ENCODE measurements around the gene PRKN.
"Not testable (repeated sequence)": the region's sequence is repeated elsewhere in the genome, so short reads cannot be mapped to it uniquely, and the experiment has no call there.

The PRKN gene

DNA sequence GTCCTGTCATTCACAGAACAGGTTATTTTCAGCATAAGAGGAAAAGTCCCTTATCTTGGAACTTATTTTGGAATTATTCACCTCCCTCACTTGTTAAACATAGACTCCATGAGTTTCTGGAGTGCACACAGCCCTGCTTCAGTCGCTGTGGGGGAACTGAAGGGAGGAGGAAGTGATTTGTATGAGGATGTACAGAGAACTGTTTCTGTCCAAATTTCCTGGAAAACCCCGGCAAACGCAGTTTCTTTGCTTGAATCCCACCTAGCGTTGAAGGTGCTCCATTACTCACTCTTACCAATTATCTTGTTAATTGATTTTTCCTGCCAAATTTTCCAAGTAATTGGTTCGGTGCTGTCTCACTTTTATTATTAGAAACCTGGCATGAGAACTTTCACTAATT is 1375.7 kb downstream of the PRKN start:
- DNase-seq, result no peak

DNA sequence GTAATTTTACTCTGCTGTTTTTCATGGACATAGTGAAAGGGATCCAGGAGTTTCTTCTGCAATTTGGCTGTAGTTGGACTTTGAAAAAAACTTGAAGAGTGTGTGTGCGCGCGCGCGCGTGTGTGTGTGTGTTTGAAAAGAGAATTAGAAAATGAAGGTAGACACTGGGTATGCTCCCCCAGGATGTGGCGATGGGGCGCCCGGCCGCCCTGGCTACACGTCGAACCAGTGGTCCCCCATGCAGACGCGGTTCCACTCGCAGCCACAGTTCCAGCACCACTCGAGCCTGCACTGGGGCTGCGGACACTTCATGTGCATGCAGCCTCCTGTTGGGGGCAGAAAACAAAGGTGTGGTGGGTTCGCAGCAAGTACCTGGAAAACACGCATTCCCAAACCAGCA is 1377.7 kb downstream of the PRKN start:
- DNase-seq, result no peak

DNA sequence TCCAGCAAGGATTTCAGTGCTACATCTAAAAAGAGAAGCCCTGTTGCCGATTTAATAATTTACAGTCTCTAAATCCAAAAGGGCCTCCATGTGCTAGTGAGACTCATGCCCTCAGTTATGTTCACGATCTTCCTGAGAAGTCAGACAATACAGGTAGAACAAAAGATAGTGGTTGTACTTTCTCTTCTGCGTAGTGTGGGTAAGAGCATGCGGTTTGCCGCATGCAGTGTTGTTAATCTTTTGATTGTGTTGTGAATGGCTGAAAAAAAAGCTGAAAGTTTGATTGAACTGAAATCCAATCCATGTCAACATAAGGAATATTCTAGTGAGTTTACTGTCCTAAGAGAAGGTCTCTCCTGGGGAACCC is 1379.0 kb downstream of the PRKN start:
- no peak for DNase-seq

DNA sequence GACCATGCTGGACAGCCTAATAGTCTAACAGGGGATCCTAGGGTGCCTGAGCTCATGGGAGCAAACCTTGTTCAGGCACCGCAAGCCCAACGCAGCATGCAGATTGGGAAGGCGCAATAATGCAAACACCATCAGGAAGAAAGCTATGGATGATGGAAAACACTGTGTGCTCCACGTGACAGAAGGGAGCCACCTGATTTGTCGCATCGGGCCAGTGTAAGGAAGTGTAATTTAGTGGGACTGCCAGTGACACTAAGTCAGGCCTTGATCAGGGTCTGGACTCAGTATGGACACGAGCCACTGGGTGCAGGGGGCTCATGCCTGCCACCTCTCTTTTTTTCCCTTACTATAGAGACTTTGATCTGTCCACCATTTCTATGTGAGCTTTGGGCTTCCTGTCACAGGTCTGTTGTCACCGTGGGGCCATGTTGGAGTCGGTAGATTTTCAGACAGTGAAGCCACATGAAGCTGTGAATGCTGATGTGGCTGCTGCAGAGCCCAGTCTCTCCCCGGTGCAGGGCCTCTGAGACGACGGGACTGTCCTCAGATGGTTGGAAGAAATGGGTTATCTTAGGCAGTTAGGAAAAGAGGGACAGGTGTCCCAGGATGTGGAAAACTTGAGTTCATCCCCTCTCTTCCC is 1379.5 kb downstream of the PRKN start:
- no peak for DNase-seq

DNA sequence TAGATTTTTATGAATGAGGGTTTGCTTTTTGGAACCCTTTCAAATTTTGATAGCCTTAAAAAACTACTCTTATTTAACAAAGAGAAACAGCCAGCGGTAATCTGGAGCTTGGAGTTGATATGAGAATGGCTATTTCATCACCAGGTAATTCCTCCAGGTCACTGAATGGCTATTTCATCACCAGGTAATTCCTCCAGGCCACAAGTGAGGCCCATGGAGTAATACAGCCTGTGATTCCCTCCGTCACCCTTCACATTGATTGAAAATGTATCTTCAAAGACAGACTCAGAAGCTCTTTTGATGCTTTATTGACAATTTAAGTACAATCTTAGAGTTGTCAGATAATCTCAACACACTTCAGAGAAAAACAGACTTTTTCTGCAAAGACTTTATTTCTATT is 1380.4 kb downstream of the PRKN start:
- no peak for DNase-seq

DNA sequence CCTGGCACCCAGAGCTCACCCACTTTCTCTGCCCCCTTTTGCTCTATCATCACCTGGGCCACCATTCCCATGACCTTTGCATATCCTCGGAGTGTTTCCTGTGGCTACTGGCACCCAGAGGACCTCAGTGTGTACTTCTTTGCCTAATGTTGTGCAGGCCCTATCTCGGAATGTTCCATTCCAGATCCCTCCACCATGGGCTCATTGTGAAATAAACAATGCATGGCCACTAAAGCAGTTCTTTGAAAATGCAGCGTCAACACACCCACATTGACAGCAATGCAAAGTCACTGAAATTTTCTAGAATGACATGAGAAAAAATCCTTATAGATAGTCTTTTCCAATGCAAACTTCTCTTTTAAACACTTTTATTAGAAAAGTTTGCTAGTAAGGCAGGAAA is 1380.8 kb downstream of the PRKN start:
- no peak for DNase-seq

DNA sequence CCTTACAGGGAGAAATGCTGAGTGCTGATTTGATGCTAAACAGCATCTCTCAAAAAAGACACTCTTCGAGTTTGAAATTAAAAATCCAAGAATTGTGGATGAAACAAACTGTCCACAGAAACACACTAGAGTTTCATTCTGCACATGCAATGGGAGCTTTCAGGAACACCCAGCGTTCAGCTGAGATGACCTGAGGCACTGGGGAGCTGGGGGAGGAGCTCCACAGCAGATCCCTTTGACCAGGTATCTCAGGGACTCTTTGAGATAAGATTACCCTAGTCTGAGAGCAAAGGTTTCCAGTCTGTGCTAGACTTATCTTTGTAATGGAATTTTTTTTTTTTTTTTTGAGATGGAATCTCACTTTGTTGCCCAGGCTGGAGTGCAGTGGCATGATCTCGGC is 1382.9 kb downstream of the PRKN start:
- DNase-seq, result no peak

DNA sequence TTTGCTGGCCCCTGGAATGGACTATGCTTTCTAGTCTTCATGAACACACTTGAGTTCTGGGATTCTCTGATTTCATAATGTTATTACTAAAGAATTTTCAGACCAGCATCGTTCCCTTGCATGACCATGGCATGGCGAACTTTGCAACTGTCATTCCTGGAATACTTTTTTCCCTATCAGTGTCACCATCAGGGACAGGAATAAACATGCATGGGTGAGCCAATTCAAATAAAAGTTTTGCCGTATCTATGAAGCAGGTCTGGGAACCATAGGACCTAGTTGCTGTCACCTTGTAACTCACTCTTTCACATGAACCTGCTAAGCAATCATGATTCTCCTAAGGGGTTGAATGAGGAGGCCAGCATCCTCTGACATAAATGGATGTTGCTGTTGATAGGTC is 1385.5 kb downstream of the PRKN start:
- no peak for DNase-seq

DNA sequence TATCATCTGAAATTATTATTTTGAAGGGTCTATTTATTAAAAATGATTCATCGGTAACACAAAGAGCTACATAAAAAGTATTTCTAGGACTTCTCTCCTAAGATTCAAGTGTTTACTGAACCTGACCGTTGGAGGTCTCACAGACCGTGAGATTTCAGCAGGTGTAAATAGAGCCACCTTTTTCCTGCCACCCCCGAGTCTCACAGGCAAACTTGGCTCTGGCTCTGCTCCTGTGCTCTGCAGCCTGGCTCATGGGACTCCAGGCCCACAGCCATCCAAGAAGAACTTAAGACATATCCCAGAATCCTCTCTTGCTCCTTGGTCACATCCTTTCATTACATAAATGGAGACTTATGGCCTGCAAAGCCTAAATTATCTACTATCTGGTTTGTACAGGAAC is 1385.9 kb downstream of the PRKN start:
- DNase-seq, result no peak

DNA sequence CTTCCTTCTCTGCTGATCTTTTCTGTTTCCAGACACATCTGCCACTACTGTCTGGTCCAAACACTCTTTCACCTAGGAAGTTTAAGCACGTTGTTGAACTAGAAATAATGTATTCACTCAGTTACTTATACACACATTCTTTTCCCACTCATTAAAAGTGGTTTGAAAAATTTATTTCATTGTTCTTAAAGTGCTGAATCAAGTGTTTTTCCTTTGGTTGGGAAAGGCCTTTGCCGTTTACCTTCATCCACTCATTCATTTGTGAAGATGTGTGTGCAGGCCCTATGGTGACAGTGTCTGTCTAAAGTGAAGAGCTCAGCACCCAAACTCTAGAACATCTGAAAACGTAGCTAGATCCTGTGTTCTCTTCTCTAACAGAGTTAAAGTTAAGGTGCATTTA is 1389.6 kb downstream of the PRKN start:
- DNase-seq, result no peak

DNA sequence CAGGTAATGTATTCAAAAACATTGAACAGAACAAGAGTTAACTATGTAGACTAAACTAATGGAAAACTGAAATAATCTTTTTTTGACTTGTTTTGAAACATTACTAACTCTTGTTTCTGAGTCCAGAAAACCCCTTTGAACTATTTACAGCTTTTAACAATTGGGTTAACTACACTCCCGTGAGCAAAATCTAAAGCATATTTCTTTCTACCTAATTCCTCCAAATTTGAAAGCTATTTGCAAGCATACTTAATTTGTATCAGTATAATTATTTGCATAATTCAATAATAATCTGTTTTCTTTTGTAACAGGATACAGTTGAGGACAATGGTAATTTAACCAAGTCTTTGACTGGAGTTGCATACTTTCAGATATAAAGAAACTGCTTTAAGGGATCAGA is 1391.1 kb downstream of the PRKN start:
- DNase-seq, result no peak

DNA sequence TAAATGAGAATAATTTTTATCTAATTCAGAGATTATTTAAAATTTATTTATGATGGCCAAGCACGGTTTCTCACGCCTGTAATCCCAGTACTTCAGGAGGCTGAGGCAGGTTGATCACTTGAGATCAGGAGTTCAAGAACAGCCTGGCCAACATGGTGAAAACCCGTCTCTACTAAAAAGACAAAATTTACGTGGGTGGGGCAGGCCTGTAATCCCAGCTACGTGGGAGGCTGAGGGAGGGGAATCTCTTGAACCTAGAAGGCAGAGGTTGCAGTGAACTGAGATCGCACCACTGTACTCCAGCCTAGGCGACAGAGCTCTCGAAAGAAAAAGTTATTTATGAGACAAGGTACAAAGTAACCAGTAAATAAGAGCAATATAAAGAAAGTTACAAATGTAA is 1394.2 kb downstream of the PRKN start:
- DNase-seq, result no peak

DNA sequence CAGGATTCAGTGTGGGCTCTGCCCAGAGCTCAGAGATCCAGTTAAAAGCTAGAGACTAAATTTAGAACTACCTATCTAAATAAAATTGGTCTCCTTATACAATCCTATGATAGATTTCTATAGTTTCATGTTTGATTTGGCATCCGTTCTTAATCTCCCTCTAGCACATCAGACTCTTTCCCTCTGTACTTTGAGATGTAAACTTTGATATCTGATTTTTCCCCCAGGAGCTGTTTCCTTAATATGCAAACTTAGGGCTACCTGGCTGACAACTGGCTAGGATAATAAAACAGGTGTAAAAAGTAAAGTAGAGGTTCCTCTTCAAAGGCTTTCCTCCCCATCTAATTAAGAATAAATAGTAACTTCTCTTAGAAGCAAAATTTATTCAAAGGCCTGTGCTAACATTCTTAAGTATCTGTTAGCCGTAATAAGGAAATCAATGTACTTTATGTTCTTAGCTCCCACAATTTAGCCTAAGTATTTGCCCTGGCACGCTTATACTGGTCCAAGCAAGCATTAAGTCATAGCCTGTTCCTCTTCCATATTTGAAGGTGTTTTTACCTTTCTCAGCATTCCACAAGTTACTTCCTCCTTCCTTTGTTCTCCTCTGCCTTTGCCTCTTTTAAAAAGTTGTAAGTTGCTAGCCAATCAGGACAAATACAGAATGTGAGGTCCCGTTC is 1396.0 kb downstream of the PRKN start:
- not testable (repeated sequence) for DNase-seq

DNA sequence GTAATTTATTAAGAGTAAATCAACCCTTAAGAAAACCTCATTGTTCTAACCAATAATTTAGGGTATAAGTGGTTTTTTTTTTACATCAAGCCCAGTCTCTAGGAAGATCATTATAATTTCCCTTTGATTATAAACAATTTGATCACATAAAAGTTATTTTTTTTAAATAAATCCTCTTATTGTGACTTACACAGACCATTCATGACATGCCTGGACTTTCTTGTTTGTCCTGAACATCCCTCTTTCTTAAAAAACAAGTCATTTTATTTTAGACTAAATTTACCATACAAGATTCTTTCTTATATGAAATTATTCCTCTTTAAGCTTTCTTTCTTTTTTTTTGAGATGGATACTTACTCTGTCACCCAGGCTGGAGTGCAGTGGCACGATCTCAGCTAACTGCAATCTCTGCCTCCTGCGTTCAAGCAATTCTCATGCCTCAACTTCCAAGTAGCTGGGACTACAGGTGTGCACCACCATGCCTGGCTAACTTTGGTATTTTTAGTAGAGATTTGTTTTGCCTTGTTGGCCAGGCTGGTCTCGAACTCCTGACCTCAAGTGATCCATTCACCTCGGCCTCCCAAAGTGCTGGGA is 1400.1 kb downstream of the PRKN start:
- DNase-seq, result no peak

DNA sequence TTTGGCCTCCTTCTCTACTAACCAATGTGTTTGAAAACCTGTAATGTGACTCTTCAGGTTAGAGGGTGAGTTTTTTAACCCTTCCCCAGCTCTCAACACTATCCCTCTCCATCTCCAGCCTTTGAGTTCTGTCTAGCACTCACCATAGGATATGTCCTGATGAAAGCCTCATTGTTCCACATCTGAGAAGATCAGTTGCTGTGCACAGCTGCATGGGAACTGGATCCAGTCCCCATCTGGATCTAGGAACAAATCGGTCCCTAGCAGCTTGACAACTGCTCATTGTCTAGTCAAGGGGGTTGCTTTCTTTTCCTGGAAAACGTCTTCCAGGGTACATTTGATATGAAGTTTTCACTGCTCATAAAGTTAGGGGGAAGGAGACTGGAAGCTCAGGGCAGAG is 1408.3 kb downstream of the PRKN start:
- no peak for DNase-seq

DNA sequence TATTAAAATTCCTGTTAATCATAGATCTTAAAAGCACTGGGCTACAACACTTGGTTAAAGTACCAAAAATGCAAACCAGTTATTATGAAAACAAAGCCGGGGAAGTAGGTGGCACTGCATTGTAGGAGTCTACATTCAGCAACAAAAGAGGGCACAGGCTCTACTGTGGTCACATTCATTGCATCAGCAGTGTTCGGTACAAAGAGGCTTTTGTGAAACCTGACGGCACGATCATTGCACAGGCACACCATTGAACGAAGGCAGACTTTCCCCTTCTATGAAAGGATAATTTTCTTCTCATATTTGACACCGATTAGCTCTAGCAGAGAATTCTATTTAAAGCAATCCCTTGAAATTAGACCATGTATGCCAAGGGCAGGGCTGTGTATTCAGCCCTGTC is 1409.1 kb downstream of the PRKN start:
- no peak for DNase-seq

DNA sequence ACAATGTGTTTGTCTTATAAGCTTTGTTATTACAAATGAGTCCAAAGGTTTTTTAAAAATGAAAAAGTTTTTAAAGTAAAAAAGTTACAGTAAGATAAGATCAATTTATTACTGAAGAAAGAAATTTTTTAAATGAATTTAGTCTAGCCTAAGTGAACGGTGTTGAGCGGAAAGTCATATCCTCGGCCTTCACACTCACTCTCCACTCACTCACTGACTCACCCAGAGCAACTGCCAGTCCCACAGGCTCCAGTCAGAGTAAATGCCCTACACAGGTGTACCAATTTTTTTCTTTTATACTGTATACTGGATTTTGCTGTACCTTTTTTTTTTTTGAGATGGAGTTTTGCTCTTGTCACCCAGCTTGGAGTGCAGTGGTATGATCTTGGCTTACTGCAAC is 1411.0 kb downstream of the PRKN start:
- DNase-seq, result no peak

DNA sequence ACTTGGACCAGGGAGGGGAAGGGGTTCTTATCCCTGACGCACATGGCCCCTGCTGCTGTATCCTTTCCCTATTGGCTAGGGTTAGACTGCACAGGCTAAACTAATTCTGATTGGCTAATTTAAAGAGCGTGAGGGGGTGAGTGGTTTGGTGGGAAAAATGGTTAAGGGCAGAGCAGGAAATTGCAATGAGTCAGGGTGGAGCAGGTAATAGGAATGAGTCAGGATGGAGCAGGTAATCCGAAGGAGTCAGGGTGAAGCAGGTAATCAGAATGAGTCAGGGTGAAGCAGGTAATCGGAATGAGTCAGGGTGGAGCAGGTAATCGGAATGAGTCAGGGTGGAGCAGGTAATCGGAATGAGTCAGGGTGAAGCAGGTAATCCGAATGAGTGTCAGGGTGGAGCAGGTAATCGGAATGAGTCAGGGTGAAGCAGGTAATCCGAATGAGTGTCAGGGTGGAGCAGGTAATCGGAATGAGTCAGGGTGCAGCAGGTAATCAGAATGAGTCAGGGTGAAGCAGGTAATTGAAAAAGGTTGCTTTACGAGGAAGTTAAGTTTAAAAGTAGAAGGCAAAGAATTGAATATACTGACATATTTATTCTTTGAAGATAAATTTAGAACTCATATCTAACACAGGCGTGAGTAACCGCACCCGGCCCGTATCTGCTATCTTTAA is 1412.2 kb downstream of the PRKN start:
- DNase-seq, result not testable (repeated sequence)

DNA sequence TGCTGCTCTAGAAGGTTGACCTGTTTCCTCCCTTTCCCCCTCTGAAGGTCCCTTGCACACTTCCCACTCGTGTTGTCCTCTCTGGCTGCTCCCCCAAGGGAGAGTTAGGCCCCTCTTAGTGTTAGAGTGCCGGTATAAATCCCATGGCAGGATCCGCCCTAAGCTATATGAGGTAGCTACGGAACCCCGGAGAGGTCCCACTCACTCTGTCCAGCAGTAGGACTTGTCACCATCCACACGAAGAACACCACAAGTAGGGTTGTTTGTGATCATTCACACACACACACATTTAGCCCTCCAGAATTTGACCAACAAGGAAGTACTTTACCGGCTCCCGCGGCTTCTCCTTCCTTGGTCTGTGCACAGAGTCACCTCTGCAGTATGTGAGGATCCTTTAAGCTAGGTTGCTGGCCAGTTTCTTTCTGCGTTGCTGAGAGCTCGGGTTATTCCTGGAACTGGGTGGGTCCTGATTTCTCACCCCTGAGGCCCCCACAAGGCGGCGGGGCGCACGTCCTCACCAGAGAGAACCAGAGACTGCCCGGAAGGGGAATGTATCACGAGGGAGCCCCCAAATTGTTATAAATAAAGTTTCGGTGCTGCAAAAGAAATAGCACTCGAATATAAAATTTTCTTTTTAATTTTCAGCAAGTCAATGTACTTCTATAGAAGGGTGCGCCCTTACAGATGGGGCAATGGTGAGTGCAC is 1412.9 kb downstream of the PRKN start:
- DNase-seq, result not testable (repeated sequence)

DNA sequence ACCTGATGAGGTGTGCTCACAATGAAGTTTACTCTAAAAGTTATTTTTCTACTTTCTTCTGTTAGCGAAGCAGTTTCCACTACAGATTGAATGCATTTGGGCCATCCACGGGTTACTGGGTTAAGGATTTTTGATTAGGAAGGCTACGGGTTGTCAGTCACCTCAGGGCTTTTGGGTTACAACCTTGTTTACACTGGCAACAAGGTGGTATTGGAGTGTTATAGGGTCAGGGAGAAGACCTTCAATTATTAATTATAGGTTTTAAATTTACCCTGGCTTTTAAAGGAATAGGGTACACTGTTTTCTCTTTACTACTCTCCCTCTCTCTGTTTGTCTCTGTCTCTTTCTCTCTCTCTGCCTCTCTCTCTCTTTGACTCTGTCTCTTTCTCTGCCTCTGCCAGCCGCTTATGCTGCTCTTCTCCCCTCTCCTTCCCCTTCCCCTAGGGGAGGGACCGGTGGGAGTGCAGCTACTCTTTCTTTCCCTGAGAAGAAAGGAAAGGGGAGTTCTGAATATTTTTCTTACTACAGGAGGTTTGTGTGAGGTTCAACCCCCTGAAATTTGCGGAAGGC is 1413.5 kb downstream of the PRKN start:
- DNase-seq, result no peak

DNA sequence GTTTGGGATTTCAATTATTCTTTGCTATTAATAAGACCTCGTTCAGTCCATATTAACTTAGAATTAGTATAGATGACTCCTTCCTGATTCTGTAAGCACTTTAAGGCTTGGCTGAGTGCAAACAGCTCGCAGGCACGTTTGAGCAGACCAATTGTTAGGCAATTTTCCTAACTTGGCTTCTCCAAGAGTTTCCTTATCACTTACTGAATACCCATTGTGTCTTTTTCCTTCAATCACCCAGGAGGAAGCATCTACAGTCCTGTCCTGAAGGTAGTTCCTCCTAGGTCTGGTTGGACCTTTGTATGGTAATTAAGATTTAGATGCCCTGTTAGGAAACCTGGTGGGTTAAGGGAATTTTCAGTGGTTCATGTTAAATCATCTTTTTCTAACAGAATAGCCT is 1414.1 kb downstream of the PRKN start:
- not testable (repeated sequence) for DNase-seq

DNA sequence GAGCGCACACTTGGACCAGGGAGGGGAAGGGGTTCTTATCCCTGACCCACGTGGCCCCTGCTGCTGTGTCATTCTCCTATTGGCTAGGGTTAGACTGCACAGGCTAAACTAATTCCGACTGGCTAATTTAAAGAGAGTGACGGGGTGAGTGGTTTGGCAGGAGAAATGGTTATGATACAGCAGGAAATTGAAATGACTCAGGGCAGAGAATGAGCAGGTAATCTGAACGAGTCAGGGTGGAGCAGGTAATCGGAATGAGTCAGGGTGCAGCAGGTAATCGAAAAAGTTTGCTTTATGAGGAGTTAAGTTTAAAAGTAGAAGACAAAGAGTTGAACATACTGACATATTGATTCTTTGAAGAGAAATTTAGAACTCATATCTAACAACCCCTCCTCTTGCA is 1417.8 kb downstream of the PRKN start:
- DNase-seq, result not testable (repeated sequence)

DNA sequence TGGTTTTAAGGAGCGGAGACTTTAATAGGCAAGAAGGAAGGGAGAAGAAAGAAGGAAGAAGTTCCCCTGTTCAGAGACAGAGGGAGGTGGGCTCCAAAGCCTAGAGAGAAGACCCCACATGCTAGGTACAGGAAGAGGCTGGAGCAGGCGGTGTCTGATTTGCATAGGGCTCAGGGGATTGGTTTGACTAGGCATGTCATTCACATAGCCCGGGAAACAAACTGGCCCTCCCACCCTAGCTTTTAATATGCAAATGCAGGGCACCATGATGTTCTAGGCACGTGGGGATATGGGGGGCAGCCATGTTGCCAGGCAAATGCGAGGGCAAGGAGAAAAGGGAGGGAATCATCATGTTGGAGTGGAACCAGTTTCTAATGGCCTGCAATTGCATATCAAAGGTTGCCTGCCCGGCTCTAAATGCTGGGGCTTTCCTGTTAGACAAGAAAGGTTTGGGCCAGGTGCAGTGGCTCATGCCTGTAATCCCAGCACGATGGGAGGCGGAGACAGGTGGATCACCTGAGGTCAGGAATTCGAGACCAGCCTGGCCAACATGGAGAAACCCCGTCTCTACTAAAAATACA is 1419.4 kb downstream of the PRKN start:
- DNase-seq, result no peak

Data from stimulated activated naive CD4-positive, alpha-beta T cell treated with Interleukin-2 at 50 U/mL for 16 hours (primary cell).